Esophagus muscularis mucosa (tissue), 4 donors: Measurements from ENCODE around the gene RMND5A.

Experiments
- EP300 ChIP-seq: sonication (generic); formaldehyde crosslinking; IDR thresholded peaks from one replicate; pipeline ENCODE4 v1.6.1; 2017; ENCODE audit warnings: antibody characterized with exemption
- POLR2A ChIP-seq: fragments of 450-650 bp; IDR thresholded peaks from one replicate; pipeline ENCODE4 v1.6.1; 2017; ENCODE audit warnings: antibody characterized with exemption, moderate library complexity, mild to moderate bottlenecking, low read depth
- POLR2AphosphoS5 ChIP-seq, 2 donors: sonication (generic); formaldehyde crosslinking; IDR thresholded peaks; one replicate each; pipeline ENCODE4 v1.6.1; 2017; ENCODE audit warnings: antibody characterized with exemption in 2 of 2
- TF ChIP-seq, protein P1 (sequence below), 3 experiments: fragments of 200-600 bp in 2 of 3; fragments of 450-650 bp in 1 of 3; sonication (generic) in 2 of 3; IDR thresholded peaks; one replicate each; pipeline ENCODE4 v1.5.1; 2017 to 2019; ENCODE audit warnings: antibody characterized with exemption in 3 of 3, mild to moderate bottlenecking in 2 of 3, moderate library complexity in 1 of 3

DNA sequence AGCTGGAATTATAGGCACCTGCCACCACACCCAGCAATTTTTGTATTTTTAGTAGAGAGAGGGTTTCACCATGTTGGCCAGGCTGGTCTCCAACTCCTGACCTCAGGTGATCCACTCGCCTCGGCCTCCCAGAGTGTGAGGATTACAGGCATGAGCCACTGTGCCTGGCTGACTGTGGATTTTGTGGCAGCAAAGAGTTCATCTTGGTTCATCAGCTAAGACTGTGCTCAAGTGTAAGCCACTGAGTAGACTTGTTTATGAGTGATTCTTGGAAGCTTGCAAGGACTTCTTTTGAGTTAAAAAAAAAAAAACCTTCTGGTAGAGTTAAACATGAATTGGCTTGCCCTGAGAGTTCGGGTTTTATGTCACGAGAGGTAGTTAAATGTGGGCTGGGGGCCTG is 106.9 kb downstream of the RMND5A start:
- TF ChIP-seq, protein P1, sequence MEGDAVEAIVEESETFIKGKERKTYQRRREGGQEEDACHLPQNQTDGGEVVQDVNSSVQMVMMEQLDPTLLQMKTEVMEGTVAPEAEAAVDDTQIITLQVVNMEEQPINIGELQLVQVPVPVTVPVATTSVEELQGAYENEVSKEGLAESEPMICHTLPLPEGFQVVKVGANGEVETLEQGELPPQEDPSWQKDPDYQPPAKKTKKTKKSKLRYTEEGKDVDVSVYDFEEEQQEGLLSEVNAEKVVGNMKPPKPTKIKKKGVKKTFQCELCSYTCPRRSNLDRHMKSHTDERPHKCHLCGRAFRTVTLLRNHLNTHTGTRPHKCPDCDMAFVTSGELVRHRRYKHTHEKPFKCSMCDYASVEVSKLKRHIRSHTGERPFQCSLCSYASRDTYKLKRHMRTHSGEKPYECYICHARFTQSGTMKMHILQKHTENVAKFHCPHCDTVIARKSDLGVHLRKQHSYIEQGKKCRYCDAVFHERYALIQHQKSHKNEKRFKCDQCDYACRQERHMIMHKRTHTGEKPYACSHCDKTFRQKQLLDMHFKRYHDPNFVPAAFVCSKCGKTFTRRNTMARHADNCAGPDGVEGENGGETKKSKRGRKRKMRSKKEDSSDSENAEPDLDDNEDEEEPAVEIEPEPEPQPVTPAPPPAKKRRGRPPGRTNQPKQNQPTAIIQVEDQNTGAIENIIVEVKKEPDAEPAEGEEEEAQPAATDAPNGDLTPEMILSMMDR (IDR thresholded peaks at IDR 0.05): no peak
- TF ChIP-seq POLR2AphosphoS5 (IDR thresholded peaks at IDR 0.05) (no peak), POLR2A (no peak), EP300 (no peak)
